HCT116 (cell line): ENCODE results near the gene FRMD4A. TPM values are rescaled to one million over a fixed set of nuclear protein-coding genes. Genes with fewer than 3 reads are reported as not detected.

ENCODE experiments used
- ATAC-seq: fragments of 200-7000 bp; cut with Tn5 transposase; 2 replicates; pipeline ENCODE4 v1.9.1; 2020; ENCODE audit warnings: mild to moderate bottlenecking, moderate library complexity
- BruUV-seq: library from RNA; stranded (reverse); fragments of 400-500 nt; replicated peaks from 2 replicates; lab custom pipeline; 2021; lab: Mats Ljungman, UMichigan
- CTCF ChIA-PET: fragments of 300-600 bp; sonication (Branson Sonifier 250); formaldehyde crosslinking; loops from one replicate; lab custom pipeline; 2021; ENCODE audit warnings: antibody characterized with exemption; lab: Charles Lee
- POLR2A ChIA-PET: fragments of 300-600, 350-600 bp; sonication (Branson Sonifier 250); formaldehyde crosslinking; loops from one replicate; lab custom pipeline; 2021; ENCODE audit warnings: antibody characterized with exemption; lab: Charles Lee
- RAD21 ChIA-PET, 2 experiments: fragments of 300-600 bp; sonication (Branson Sonifier 250); formaldehyde crosslinking; loops; one replicate each; lab custom pipeline; 2023; ENCODE audit warnings: low total read pairs in 2 of 2; ENCODE audit not compliant: uncharacterized antibody in 2 of 2, unreplicated experiment in 2 of 2, low non-redundant PET in 1 of 2; lab: Charles Lee
- DNase-seq: peaks from one replicate; pipeline ENCODE4 v3.0.0-alpha.2; 2010; ENCODE audit warnings: low read depth, low spot score
- H2AFZ ChIP-seq: fragments of 200-600 bp; shearing (Covaris generic), sonication (generic); 2 replicates; pipeline ENCODE4 v1.6.1; 2017; ENCODE audit warnings: low read depth, mixed run types, mixed read lengths, antibody characterized with exemption, low read length; ENCODE audit not compliant: poor library complexity, severe bottlenecking
- H3K27ac ChIP-seq: 2 replicates; pipeline ENCODE4 v1.5.1; 2012; ENCODE audit warnings: low read depth, low read length
- H3K27me3 ChIP-seq: fragments of 200-600 bp; sonication (generic); 2 replicates; pipeline ENCODE4 v1.6.1; 2016; ENCODE audit warnings: mixed run types, low read length, mixed read lengths; ENCODE audit not compliant: insufficient read depth
- H3K36me3 ChIP-seq, 2 experiments: fragments of 200-500 bp in 1 of 2; fragments of 200-600 bp in 1 of 2; sonication (Bioruptor generic) in 1 of 2; sonication (generic) in 1 of 2; 2 replicates each; pipeline versions ENCODE4 v1.5.1 to v1.6.1; 2014 to 2016; ENCODE audit warnings: low read length in 2 of 2, inconsistent platforms in 1 of 2, mixed read lengths in 1 of 2, mixed run types in 1 of 2; ENCODE audit not compliant: insufficient read depth in 2 of 2, control insufficient read depth in 1 of 2
- H3K4me1 ChIP-seq, 2 experiments: fragments of 200-600 bp in 1 of 2; sonication (generic) in 1 of 2; 2 replicates each; pipeline versions ENCODE4 v1.5.1 to v1.6.1; 2012 to 2017; ENCODE audit warnings: low read length in 2 of 2, inconsistent platforms in 1 of 2, mild to moderate bottlenecking in 1 of 2, mixed read lengths in 1 of 2, mixed run types in 1 of 2, moderate library complexity in 1 of 2; ENCODE audit not compliant: insufficient read depth in 2 of 2, control insufficient read depth in 1 of 2
- H3K4me2 ChIP-seq: fragments of 200-600 bp; sonication (generic); 2 replicates; pipeline ENCODE4 v1.6.1; 2017; ENCODE audit warnings: mixed run types, low read length, mixed read lengths
- H3K4me3 ChIP-seq, 2 experiments: fragments of 200-600 bp in 1 of 2; sonication (generic) in 1 of 2; replicated peaks in 1 of 2; 2 replicates each; pipeline ENCODE4 v1.5.1; 2011 to 2016; ENCODE audit warnings: low read length in 2 of 2, control low read depth in 1 of 2, low read depth in 1 of 2, mild to moderate bottlenecking in 1 of 2, mixed read lengths in 1 of 2, mixed run types in 1 of 2
- H3K79me2 ChIP-seq: fragments of 200-600 bp; sonication (generic); 2 replicates; pipeline ENCODE4 v1.6.1; 2017; ENCODE audit warnings: mild to moderate bottlenecking, mixed run types, low read length, moderate library complexity, mixed read lengths; ENCODE audit not compliant: insufficient read depth
- H3K9ac ChIP-seq: fragments of 200-600 bp; sonication (generic); 2 replicates; pipeline ENCODE4 v1.6.1; 2016; ENCODE audit warnings: low read length, mixed read lengths
- H3K9me2 ChIP-seq: fragments of 200-600 bp; sonication (generic), shearing (Covaris generic); 2 replicates; pipeline ENCODE4 v1.6.1; 2017; ENCODE audit warnings: mixed run types, mild to moderate bottlenecking, moderate library complexity; ENCODE audit not compliant: insufficient read depth
- H3K9me3 ChIP-seq, 2 experiments: fragments of 200-500 bp in 1 of 2; fragments of 200-600 bp in 1 of 2; sonication (Bioruptor generic) in 1 of 2; sonication (generic) in 1 of 2; 2 replicates each; pipeline ENCODE4 v1.6.1; 2014 to 2017; ENCODE audit warnings: low read length in 2 of 2, mixed read lengths in 2 of 2, inconsistent platforms in 1 of 2, low read depth in 1 of 2, mild to moderate bottlenecking in 1 of 2, mixed run types in 1 of 2, moderate library complexity in 1 of 2; ENCODE audit not compliant: control insufficient read depth in 1 of 2, insufficient read depth in 1 of 2
- H4K20me1 ChIP-seq: fragments of 200-600 bp; sonication (generic), shearing (Covaris generic); 2 replicates; pipeline ENCODE4 v1.6.1; 2017; ENCODE audit warnings: mixed run types, mild to moderate bottlenecking, moderate library complexity; ENCODE audit not compliant: insufficient read depth
- CBX3 ChIP-seq: IDR thresholded peaks from 2 replicates; pipeline ENCODE4 v1.6.1; 2012; ENCODE audit warnings: low read depth
- CEBPB ChIP-seq: IDR thresholded peaks from 2 replicates; pipeline ENCODE4 v1.6.1; 2012; ENCODE audit warnings: low read depth
- CTCF ChIP-seq, 3 experiments: fragments of 200-600 bp in 1 of 3; sonication (generic) in 1 of 3; IDR thresholded peaks in 2 of 3; conservative IDR thresholded peaks in 1 of 3; 2 replicates each; pipeline ENCODE4 v1.5.1; 2012 to 2017; ENCODE audit warnings: low read depth in 2 of 3, low read length in 2 of 3, antibody characterized with exemption in 1 of 3, borderline replicate concordance in 1 of 3, control low read depth in 1 of 3, mild to moderate bottlenecking in 1 of 3, mixed read lengths in 1 of 3, mixed run types in 1 of 3, moderate library complexity in 1 of 3; ENCODE audit not compliant: insufficient read depth in 1 of 3
- EGR1 ChIP-seq: IDR thresholded peaks from 2 replicates; pipeline ENCODE4 v1.6.1; 2012; ENCODE audit warnings: low read depth
- ELF1 ChIP-seq: IDR thresholded peaks from 2 replicates; pipeline ENCODE4 v1.6.1; 2012; ENCODE audit warnings: low read depth, borderline replicate concordance
- EZH2 ChIP-seq: fragments of 200-600 bp; sonication (generic); IDR thresholded peaks from 2 replicates; pipeline ENCODE4 v1.6.1; 2017; ENCODE audit warnings: antibody characterized with exemption, mixed run types
- EZH2phosphoT487 ChIP-seq: fragments of 200-600 bp; IDR thresholded peaks from 2 replicates; pipeline ENCODE4 v1.6.1; 2018; ENCODE audit warnings: antibody characterized with exemption, borderline replicate concordance
- FOSL1 ChIP-seq: IDR thresholded peaks from 2 replicates; pipeline ENCODE4 v1.6.1; 2012; ENCODE audit warnings: low read depth
- JUND ChIP-seq: IDR thresholded peaks from 2 replicates; pipeline ENCODE4 v1.6.1; 2012
- POLR2A ChIP-seq: IDR thresholded peaks from 2 replicates; pipeline ENCODE4 v1.7.0; 2011; ENCODE audit warnings: borderline replicate concordance; ENCODE audit not compliant: insufficient read depth, insufficient read length; ENCODE audit errors: extremely low read depth
- RAD21 ChIP-seq: IDR thresholded peaks from 2 replicates; pipeline ENCODE4 v1.6.1; 2012; ENCODE audit warnings: low read depth, mild to moderate bottlenecking
- REST ChIP-seq: IDR thresholded peaks from 2 replicates; pipeline ENCODE4 v1.6.1; 2012; ENCODE audit warnings: low read depth
- SIN3A ChIP-seq: IDR thresholded peaks from 2 replicates; pipeline ENCODE4 v1.6.1; 2012; ENCODE audit warnings: low read depth
- SP1 ChIP-seq: IDR thresholded peaks from 2 replicates; pipeline ENCODE4 v1.6.1; 2012; ENCODE audit warnings: low read depth
- SRF ChIP-seq: IDR thresholded peaks from 2 replicates; pipeline ENCODE4 v1.6.1; 2012; ENCODE audit warnings: low read depth
- TCF7L2 ChIP-seq: IDR thresholded peaks from 2 replicates; pipeline ENCODE4 v1.7.0; 2011; ENCODE audit warnings: borderline replicate concordance, inconsistent platforms; ENCODE audit not compliant: insufficient read depth, insufficient read length; ENCODE audit errors: extremely low read depth
- YY1 ChIP-seq: IDR thresholded peaks from 2 replicates; pipeline ENCODE4 v1.6.1; 2011; ENCODE audit warnings: low read length, low read depth, moderate library complexity, mild to moderate bottlenecking; ENCODE audit not compliant: insufficient replicate concordance; ENCODE audit errors: extremely low read depth
- ZFX ChIP-seq: fragments of 450-650 bp; IDR thresholded peaks from 2 replicates; pipeline ENCODE4 v1.6.1; 2017
- ZNF274 ChIP-seq: fragments of 200-500 bp; sonication (Bioruptor generic); IDR thresholded peaks from 2 replicates; pipeline ENCODE4 v1.6.1; 2014; ENCODE audit warnings: mild to moderate bottlenecking, low read depth, low read length, inconsistent platforms
- intact Hi-C: fragments of 100-400 bp; cut with micrococcal nuclease; formaldehyde crosslinking; loops from 2 replicates; pipeline ENCODE4 v1.10.0; 2022
- total RNA-seq: library from RNA; stranded (reverse); gene quantifications from one replicate; pipeline ENCODE4 v1.2.1, GENCODE V29; 2021; ENCODE audit not compliant: unreplicated experiment
- TF ChIP-seq, protein P1 (sequence below): IDR thresholded peaks from 2 replicates; pipeline ENCODE4 v1.6.1; 2011; ENCODE audit warnings: mild to moderate bottlenecking, low read length, moderate library complexity; ENCODE audit not compliant: insufficient replicate concordance; ENCODE audit errors: extremely low read depth

The FRMD4A gene
- total RNA-seq, 1 experiment from 2014 or later: 0.20 TPM

GRCh38 chr10:13990392-13990805, 340.3 kb downstream of the FRMD4A start:
- intact Hi-C loops: no loop called here
- Histone ChIP-seq H3K9me3 (no peaks in the 10 kb centered on the region), H3K79me2 (no peaks in the 10 kb centered on the region), H3K4me3 (no peak overlapping the region), H3K4me2 (no peak overlapping the region), H3K4me1 (peaks cover 0 to 4% of the 10 kb centered on the region in 2 experiments; a peak in 2 of 4 replicates), H3K27ac (no peak overlapping the region), H4K20me1 (no peaks in the 10 kb centered on the region), H2AFZ (no peak overlapping the region), H3K9me2 (no peaks in the 10 kb centered on the region), H3K9ac (no peak overlapping the region), H3K27me3 (no peaks in the 10 kb centered on the region), H3K36me3 (no peaks in the 10 kb centered on the region)
- DNase-seq (no peak), ATAC-seq (no peak)
- ChIA-PET POLR2A (no interaction called here), CTCF (no interaction called here), RAD21 (no interaction called here)
- no TSS peak for BruUV-seq
- no peak for TF ChIP-seq EGR1
- TF ChIP-seq REST: no peak
- no peak for TF ChIP-seq ELF1
- no peak for TF ChIP-seq ZNF274
- no peak for TF ChIP-seq RAD21
- TF ChIP-seq SP1: no peak
- TF ChIP-seq, protein P1, sequence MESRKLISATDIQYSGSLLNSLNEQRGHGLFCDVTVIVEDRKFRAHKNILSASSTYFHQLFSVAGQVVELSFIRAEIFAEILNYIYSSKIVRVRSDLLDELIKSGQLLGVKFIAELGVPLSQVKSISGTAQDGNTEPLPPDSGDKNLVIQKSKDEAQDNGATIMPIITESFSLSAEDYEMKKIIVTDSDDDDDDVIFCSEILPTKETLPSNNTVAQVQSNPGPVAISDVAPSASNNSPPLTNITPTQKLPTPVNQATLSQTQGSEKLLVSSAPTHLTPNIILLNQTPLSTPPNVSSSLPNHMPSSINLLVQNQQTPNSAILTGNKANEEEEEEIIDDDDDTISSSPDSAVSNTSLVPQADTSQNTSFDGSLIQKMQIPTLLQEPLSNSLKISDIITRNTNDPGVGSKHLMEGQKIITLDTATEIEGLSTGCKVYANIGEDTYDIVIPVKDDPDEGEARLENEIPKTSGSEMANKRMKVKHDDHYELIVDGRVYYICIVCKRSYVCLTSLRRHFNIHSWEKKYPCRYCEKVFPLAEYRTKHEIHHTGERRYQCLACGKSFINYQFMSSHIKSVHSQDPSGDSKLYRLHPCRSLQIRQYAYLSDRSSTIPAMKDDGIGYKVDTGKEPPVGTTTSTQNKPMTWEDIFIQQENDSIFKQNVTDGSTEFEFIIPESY: no peak
- TF ChIP-seq POLR2A: no peak
- no peak for TF ChIP-seq CEBPB
- no peak for TF ChIP-seq SRF
- no peak for TF ChIP-seq SIN3A
- no peak for TF ChIP-seq CTCF (IDR thresholded peaks at IDR 0.05 in 2 of 3, conservative IDR thresholded peaks at IDR 0.05 in 1 of 3; ENCODE audit: borderline replicate concordance in 1 of 3, insufficient read depth in 1 of 3, low read depth in 2 of 3, low read length in 2 of 3)
- TF ChIP-seq EZH2: no peak
- TF ChIP-seq ZFX: no peak
- no peak for TF ChIP-seq CBX3
- TF ChIP-seq JUND: no peak
- TF ChIP-seq YY1: no peak
- TF ChIP-seq EZH2phosphoT487: no peak
- TF ChIP-seq FOSL1: no peak
- TF ChIP-seq TCF7L2: no peak
